ENCODE results near the gene PCDHGA5.
"Not testable (repeated sequence)": the region's sequence is repeated elsewhere in the genome, so short reads cannot be mapped to it uniquely, and the experiment has no call there.

PCDHGA5 gene

GRCh38 chr5:141351591-141351990, 12.4 kb upstream of the PCDHGA5 start:
- DNase-seq (no peak), ATAC-seq (no peak)

GRCh38 chr5:141354900-141355469, 9.0 kb upstream of the PCDHGA5 start, which contains the start of gene PCDHGA4:
TSS of gene PCDHGA4 (plus strand) at chr5:141355021. CDS start at chr5:141355108, 87 bp downstream.
- DNase-seq (no peak), ATAC-seq (no peak)

GRCh38 chr5:141355641-141356040, 8.3 kb upstream of the PCDHGA5 start:
- ATAC-seq (no peak), DNase-seq (no peak)

- DNase-seq (no peak), ATAC-seq (no peak)
These were observed 7.8 kb upstream of the PCDHGA5 start for GRCh38 chr5:141356133-141356532.

- DNase-seq, result no peak
- ATAC-seq, result peak; percentile 19
These were observed 7.0 kb upstream of the PCDHGA5 start for GRCh38 chr5:141356950-141357349.

- DNase-seq (no peak), ATAC-seq (no peak)
These were observed 4.1 kb upstream of the PCDHGA5 start, which contains the start of gene PCDHGB2 for GRCh38 chr5:141359790-141360426. TSS of gene PCDHGB2 (plus strand) at chr5:141359994. CDS start at chr5:141360136, 142 bp downstream.

GRCh38 chr5:141360685-141361084, 3.3 kb upstream of the PCDHGA5 start:
- DNase-seq (no peak), ATAC-seq (no peak)

- no peak for DNase-seq
- no peak for ATAC-seq
These were observed 1.2 kb upstream of the PCDHGA5 start for GRCh38 chr5:141362719-141363118.

GRCh38 chr5:141366016-141366896, 2.3 kb downstream of the PCDHGA5 start:
- DNase-seq, result no peak
- no peak for ATAC-seq

- no peak for ATAC-seq
These were observed 6.3 kb downstream of the PCDHGA5 start, which contains the start of gene PCDHGB3 for GRCh38 chr5:141369994-141370848. TSS of gene PCDHGB3 (plus strand) at chr5:141370242. CDS start at chr5:141370395, 153 bp downstream.

GRCh38 chr5:141371572-141372475, 7.9 kb downstream of the PCDHGA5 start:
- no peak for DNase-seq

More at GRCh38 chr5:141369994-141370848, 6.3 kb downstream of the PCDHGA5 start, which contains the start of gene PCDHGB3:
- DNase-seq, result no peak

GRCh38 chr5:141373673-141374317, 9.8 kb downstream of the PCDHGA5 start, which contains the start of gene PCDHGA6:
TSS of gene PCDHGA6 (plus strand) at chr5:141373891. CDS start at chr5:141374084, 193 bp downstream.
- DNase-seq (no peak), ATAC-seq (no peak)

More at GRCh38 chr5:141371572-141372475, 7.9 kb downstream of the PCDHGA5 start:
- ATAC-seq, result no peak

GRCh38 chr5:141374627-141375026, 10.7 kb downstream of the PCDHGA5 start:
- no peak for DNase-seq
- ATAC-seq, result no peak

- not testable (repeated sequence) for ATAC-seq
These were observed 11.6 kb downstream of the PCDHGA5 start for GRCh38 chr5:141375444-141376155.

GRCh38 chr5:141382469-141383294, 18.7 kb downstream of the PCDHGA5 start, which contains the start of gene PCDHGA7:
TSS of gene PCDHGA7 (plus strand) at chr5:141382742. CDS start at chr5:141382900, 158 bp downstream.
- ATAC-seq (no peak), DNase-seq (no peak)

More at GRCh38 chr5:141375444-141376155, 11.6 kb downstream of the PCDHGA5 start:
- not testable (repeated sequence) for DNase-seq

GRCh38 chr5:141383345-141383744, 19.4 kb downstream of the PCDHGA5 start:
- DNase-seq (no peak), ATAC-seq (no peak)

GRCh38 chr5:141384471-141385267, 20.7 kb downstream of the PCDHGA5 start:
- no peak for ATAC-seq
- DNase-seq, result no peak
